Neuronal stem cell (in vitro differentiated cells): ENCODE measurements around the gene TTC24.
A peak's percentile ranks its signal among the peaks of the same experiment; 100 is the strongest.

Experiments used
- DNase-seq: peaks from one replicate; pipeline ENCODE4 v3.0.0-alpha.2; 2013; ENCODE audit warnings: low spot score
- H2AFZ ChIP-seq: one replicate; pipeline ENCODE4 v1.6.1; 2013; ENCODE audit warnings: mild to moderate bottlenecking, low read length, inconsistent platforms
- H2AK5ac ChIP-seq: 2 replicates; pipeline ENCODE4 v1.6.1; 2013; ENCODE audit warnings: low read depth, mild to moderate bottlenecking, inconsistent platforms, low read length, moderate library complexity, mixed read lengths
- H2BK120ac ChIP-seq: 2 replicates; pipeline ENCODE4 v1.6.1; 2013; ENCODE audit warnings: low read depth, mild to moderate bottlenecking, inconsistent platforms, low read length, moderate library complexity, mixed read lengths
- H2BK12ac ChIP-seq: one replicate; pipeline ENCODE4 v1.6.1; 2013; ENCODE audit warnings: low read length, inconsistent platforms
- H2BK15ac ChIP-seq: 2 replicates; pipeline ENCODE4 v1.6.1; 2013; ENCODE audit warnings: mild to moderate bottlenecking, low read length, inconsistent platforms, mixed read lengths
- H2BK5ac ChIP-seq: one replicate; pipeline ENCODE4 v1.6.1; 2013; ENCODE audit warnings: inconsistent platforms, mild to moderate bottlenecking, low read length, moderate library complexity
- H3K14ac ChIP-seq: one replicate; pipeline ENCODE4 v1.6.1; 2013; ENCODE audit warnings: low read length, inconsistent platforms
- H3K18ac ChIP-seq: 2 replicates; pipeline ENCODE4 v1.6.1; 2013; ENCODE audit warnings: low read length, inconsistent platforms
- H3K23ac ChIP-seq: 2 replicates; pipeline ENCODE4 v1.6.1; 2013; ENCODE audit warnings: low read depth, mild to moderate bottlenecking, mixed read lengths, low read length, inconsistent platforms; ENCODE audit not compliant: poor library complexity
- H3K27ac ChIP-seq: replicated peaks from 3 replicates; pipeline ENCODE4 v1.5.1; 2013; ENCODE audit warnings: low read length, inconsistent platforms
- H3K27me3 ChIP-seq, 3 experiments: 2 replicates each; pipeline ENCODE4 v1.6.1; 2013; ENCODE audit warnings: low read length in 3 of 3, mild to moderate bottlenecking in 2 of 3, inconsistent platforms in 1 of 3, low read depth in 1 of 3, mixed read lengths in 1 of 3, moderate library complexity in 1 of 3; ENCODE audit not compliant: control insufficient read depth in 3 of 3, insufficient read depth in 3 of 3
- H3K36me3 ChIP-seq, 2 donors: replicated peaks in 1 of 2; 2 replicates each; pipeline ENCODE4 v1.6.1; 2013; ENCODE audit warnings: low read length in 2 of 2; ENCODE audit not compliant: control insufficient read depth in 2 of 2, insufficient read depth in 2 of 2
- H3K4ac ChIP-seq: 2 replicates; pipeline ENCODE4 v1.6.1; 2013; ENCODE audit warnings: inconsistent platforms, mild to moderate bottlenecking, low read length, moderate library complexity
- H3K4me1 ChIP-seq, 2 donors: 1 replicate in 1 of 2; 2 replicates in 1 of 2; pipeline ENCODE4 v1.6.1; 2013; ENCODE audit warnings: low read length in 2 of 2, low read depth in 1 of 2; ENCODE audit not compliant: control insufficient read depth in 2 of 2, insufficient read depth in 1 of 2
- H3K4me2 ChIP-seq: one replicate; pipeline ENCODE4 v1.6.1; 2013; ENCODE audit warnings: mild to moderate bottlenecking, low read length, inconsistent platforms; ENCODE audit not compliant: insufficient read depth, poor library complexity, severe bottlenecking
- H3K4me3 ChIP-seq, 2 donors: 2 replicates each; pipeline ENCODE4 v1.5.1; 2013; ENCODE audit warnings: low read length in 2 of 2, mild to moderate bottlenecking in 2 of 2, inconsistent platforms in 1 of 2, moderate library complexity in 1 of 2
- H3K79me1 ChIP-seq: one replicate; pipeline ENCODE4 v1.6.1; 2013; ENCODE audit warnings: low read depth, mild to moderate bottlenecking, inconsistent platforms, low read length, moderate library complexity
- H3K9ac ChIP-seq: one replicate; pipeline ENCODE4 v1.6.1; 2013; ENCODE audit warnings: mild to moderate bottlenecking, low read depth, low read length, inconsistent platforms; ENCODE audit not compliant: poor library complexity
- H3K9me3 ChIP-seq, 2 donors: replicated peaks in 1 of 2; 2 replicates each; pipeline versions ENCODE3 to v1.6.1; 2013; ENCODE audit warnings: low read length in 2 of 2, mild to moderate bottlenecking in 2 of 2, inconsistent platforms in 1 of 2, low read depth in 1 of 2, mixed read lengths in 1 of 2, moderate library complexity in 1 of 2; ENCODE audit not compliant: control insufficient read depth in 2 of 2, insufficient read depth in 1 of 2
- H4K8ac ChIP-seq: one replicate; pipeline ENCODE4 v1.6.1; 2013; ENCODE audit warnings: low read depth, mild to moderate bottlenecking, inconsistent platforms, low read length, moderate library complexity
- H4K91ac ChIP-seq: one replicate; pipeline ENCODE4 v1.6.1; 2013; ENCODE audit warnings: low read length, low read depth, mild to moderate bottlenecking, inconsistent platforms; ENCODE audit not compliant: poor library complexity
- WGBS, 2 donors: extraction: QIAGEN DNeasy Blood & Tissue Kit; methylation state at CpG; one replicate each; pipeline ENCODE4 v1.1.7; 2013; ENCODE audit warnings: missing lambda C conversion rate in 2 of 2, mixed read lengths in 1 of 2; ENCODE audit not compliant: insufficient read length in 2 of 2, insufficient replicate concordance in 1 of 2; ENCODE audit errors: extremely low coverage in 2 of 2; 5-methylcytosine and 5-hydroxymethylcytosine counted together

TTC24 gene

DNA sequence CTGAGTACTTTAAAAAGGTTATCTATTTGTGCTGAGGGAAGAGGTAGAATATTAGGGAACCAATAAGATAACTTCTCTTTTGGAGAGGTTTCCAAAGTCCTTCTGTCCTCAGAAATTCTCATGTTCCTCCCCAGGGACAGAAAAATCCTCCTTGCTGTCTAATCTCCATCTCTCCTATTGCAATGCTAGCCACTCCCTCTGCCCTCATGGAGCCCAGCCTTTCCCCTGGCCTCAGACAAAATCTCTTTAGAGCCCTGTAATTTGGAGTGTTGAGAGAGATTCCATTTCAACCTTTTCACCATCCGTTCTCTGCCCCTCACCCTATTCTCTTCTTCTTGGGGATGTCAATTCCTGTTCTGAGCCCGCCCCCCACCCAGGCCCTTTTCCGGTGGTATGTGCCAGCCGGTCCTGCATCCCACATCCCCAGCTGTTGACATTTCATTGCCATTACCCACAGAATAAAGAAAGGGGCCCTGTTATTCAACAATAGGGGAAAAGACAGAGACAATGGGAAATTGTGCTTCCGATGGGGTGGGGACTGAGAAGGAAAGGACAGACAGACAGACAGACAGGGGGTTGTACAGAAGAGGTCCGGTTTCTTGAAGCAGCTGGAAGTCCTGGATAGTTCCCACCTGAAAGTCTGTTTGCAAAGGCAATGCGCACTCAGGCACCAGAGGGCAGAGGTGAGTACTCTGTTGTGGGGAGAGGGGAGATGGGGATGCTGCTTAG lies 39.5 kb downstream of the TTC24 start, which contains the start of gene HAPLN2:
Gene HAPLN2, plus strand, starts transcription at position 563 of the 729 bp plus-strand sequence. CDS start 4,076 bp downstream, outside the sequence.
- H2BK12ac ChIP-seq = no peak within 1 kb of the TSS
- no peak within 1 kb of the TSS for H3K4me2 ChIP-seq
- no peaks in the 10 kb centered on the region for H3K79me1 ChIP-seq
- H3K9ac ChIP-seq = peak within 1 kb of the TSS; percentile 6
- H3K9me3 ChIP-seq = peaks cover 0 to 4% of the 10 kb centered on the region in 2 donors
- no peak within 1 kb of the TSS for H2AK5ac ChIP-seq
- H2BK5ac ChIP-seq = no peak within 1 kb of the TSS
- H3K18ac ChIP-seq = no peak within 1 kb of the TSS
- no peak within 1 kb of the TSS for H3K23ac ChIP-seq
- no peak within 1 kb of the TSS for H2AFZ ChIP-seq
- H2BK15ac ChIP-seq = no peak within 1 kb of the TSS
- no peak within 1 kb of the TSS for H3K4me3 ChIP-seq
- WGBS, 2 donors = no CpG with 5 or more reads among the region's 7 CpGs
- H3K14ac ChIP-seq = no peak within 1 kb of the TSS
- H3K4me1 ChIP-seq = peaks cover 0 to 2% of the 10 kb centered on the region in 2 donors
- peaks cover 8 to 64% (median 38%) of the 10 kb centered on the region in 3 experiments for H3K27me3 ChIP-seq
- no peak within 1 kb of the TSS for H4K8ac ChIP-seq
- H3K36me3 ChIP-seq = no peaks in the 10 kb centered on the region
- H2BK120ac ChIP-seq = no peak within 1 kb of the TSS
- H4K91ac ChIP-seq = no peak within 1 kb of the TSS
- H3K27ac ChIP-seq = no peak within 1 kb of the TSS
- H3K4ac ChIP-seq = no peak within 1 kb of the TSS
- no peak for DNase-seq

DNA sequence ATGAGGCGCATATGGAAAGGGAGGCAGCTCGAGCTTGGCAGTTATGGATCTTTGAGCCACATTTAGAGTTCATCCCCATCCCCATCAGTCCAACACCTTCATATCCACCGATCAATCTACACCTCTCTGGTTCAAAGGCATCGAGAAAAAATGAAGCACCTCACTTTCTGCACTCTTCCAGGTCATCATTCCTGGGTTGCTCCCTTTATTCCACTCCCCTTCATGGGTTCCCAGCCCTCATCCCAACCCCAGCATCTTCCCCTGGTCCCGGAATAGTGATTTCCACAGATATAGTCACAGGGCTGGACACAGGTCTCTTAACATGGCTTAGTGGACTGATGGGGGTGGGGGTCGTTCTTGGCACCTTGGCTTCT lies 40.0 kb downstream of the TTC24 start:
- no peak overlapping the region for H3K4me3 ChIP-seq
- H4K91ac ChIP-seq = no peak overlapping the region
- no peak overlapping the region for H2AFZ ChIP-seq
- no peaks in the 10 kb centered on the region for H3K36me3 ChIP-seq
- H3K14ac ChIP-seq = no peak overlapping the region
- H3K27ac ChIP-seq = no peak overlapping the region
- no peak overlapping the region for H4K8ac ChIP-seq
- peaks cover 11 to 67% (median 43%) of the 10 kb centered on the region in 3 experiments for H3K27me3 ChIP-seq
- no peak overlapping the region for H3K4ac ChIP-seq
- no peak overlapping the region for H2BK120ac ChIP-seq
- DNase-seq = no peak
- peaks cover 0 to 3% of the 10 kb centered on the region in 2 donors for H3K4me1 ChIP-seq
- no peak overlapping the region for H2AK5ac ChIP-seq
- H3K9ac ChIP-seq = peak overlapping the region; percentile 6
- H2BK5ac ChIP-seq = no peak overlapping the region
- no peaks in the 10 kb centered on the region for H3K79me1 ChIP-seq
- no peak overlapping the region for H3K4me2 ChIP-seq
- H3K23ac ChIP-seq = no peak overlapping the region
- H3K9me3 ChIP-seq = peaks cover 0 to 4% of the 10 kb centered on the region in 2 donors
- H3K18ac ChIP-seq = no peak overlapping the region
- no CpG with 5 or more reads among the region's 6 CpGs for WGBS, 2 donors
- H2BK15ac ChIP-seq = no peak overlapping the region
- no peak overlapping the region for H2BK12ac ChIP-seq

DNA sequence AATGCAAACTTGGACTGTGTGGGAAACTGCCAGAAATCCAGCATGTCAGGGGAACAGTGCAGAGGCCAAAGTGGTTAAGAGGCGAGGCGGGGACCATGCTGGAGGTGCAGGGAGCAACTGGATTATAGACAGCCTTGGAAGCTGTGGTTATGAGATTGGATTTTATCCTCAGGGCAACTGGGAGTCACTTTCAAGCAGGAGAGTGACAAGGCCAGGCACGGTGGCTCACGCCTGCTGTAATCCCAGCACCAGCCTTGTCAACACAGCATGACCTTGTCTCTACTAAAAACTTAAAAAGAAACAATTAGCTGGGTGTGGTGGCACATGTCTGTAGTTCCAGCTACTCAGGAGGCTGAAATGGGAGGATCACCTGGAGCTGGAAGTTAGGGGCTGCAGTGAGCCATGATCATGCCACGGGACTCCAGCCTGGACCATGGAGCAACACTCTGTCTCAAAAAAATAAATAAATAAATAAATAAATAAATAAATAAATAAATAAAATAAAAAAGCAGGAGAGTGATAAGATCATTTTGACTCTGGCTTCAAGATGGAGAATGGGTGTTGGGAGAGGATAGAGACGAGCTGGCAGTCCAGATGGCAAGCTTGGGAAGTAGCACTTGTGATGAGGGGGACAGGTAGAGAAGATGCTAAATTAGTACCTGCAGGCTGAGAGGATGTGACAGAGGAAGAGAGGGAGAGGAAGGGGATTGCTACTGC lies 43.2 kb downstream of the TTC24 start:
- Histone ChIP-seq H3K79me1 (no peaks in the 10 kb centered on the region), H3K4ac (no peak overlapping the region), H3K27ac (no peak overlapping the region), H2AFZ (no peak overlapping the region), H2BK15ac (no peak overlapping the region), H3K14ac (no peak overlapping the region), H3K9ac (no peak overlapping the region), H3K4me3 (peak overlapping the region in 1 of 2 donors; percentile 42), H2AK5ac (no peak overlapping the region), H3K18ac (no peak overlapping the region), H2BK5ac (no peak overlapping the region), H2BK120ac (no peak overlapping the region), H2BK12ac (no peak overlapping the region), H3K4me1 (peaks cover 6% of the 10 kb centered on the region in 2 donors), H3K9me3 (peaks cover 0 to 4% of the 10 kb centered on the region in 2 donors), H4K91ac (no peak overlapping the region), H3K4me2 (no peak overlapping the region), H3K23ac (no peak overlapping the region), H3K36me3 (no peaks in the 10 kb centered on the region), H3K27me3 (peaks cover 23 to 68% (median 58%) of the 10 kb centered on the region in 3 experiments), H4K8ac (no peak overlapping the region)
- DNase-seq = no peak
- no CpG with 5 or more reads among the region's 6 CpGs for WGBS, 2 donors
